SK-N-SH (cell line): ENCODE results near the gene ARHGEF17. TPM values are rescaled to one million over a fixed set of nuclear protein-coding genes. Genes with fewer than 3 reads are reported as not detected.

ENCODE experiments used
- CTCF ChIA-PET: fragments of 300-600, 350-600 bp; formaldehyde crosslinking; extraction: SDS; loops from one replicate; lab custom pipeline; 2021; lab: Yijun Ruan, JAX
- POLR2A ChIA-PET: fragments of 350-600 bp; sonication (Branson Sonifier 250); formaldehyde crosslinking; extraction: SDS; loops from one replicate; lab custom pipeline; 2020; ENCODE audit warnings: antibody characterized with exemption, inconsistent platforms; lab: Yijun Ruan, JAX
- DNase-seq: peaks from one replicate; pipeline ENCODE4 v3.0.0; 2012
- H2AFZ ChIP-seq: fragments of 200-600 bp; sonication (generic); 2 replicates; pipeline ENCODE4 v1.8.1; 2016; ENCODE audit warnings: antibody characterized with exemption, mild to moderate bottlenecking, low read depth
- H3F3A ChIP-seq: fragments of 200-600 bp; sonication (generic); replicated peaks from 2 replicates; pipeline ENCODE3; 2016; ENCODE audit warnings: antibody characterized with exemption, mild to moderate bottlenecking; ENCODE audit not compliant: insufficient read depth
- H3K27ac ChIP-seq, 2 experiments: fragments of 200-500 bp in 1 of 2; fragments of 200-600 bp in 1 of 2; sonication (Bioruptor generic) in 1 of 2; sonication (generic), shearing (Covaris generic) in 1 of 2; 2 replicates each; pipeline versions ENCODE4 v1.5.1 to v1.6.1; 2014 to 2016; ENCODE audit warnings: low read depth in 2 of 2, inconsistent platforms in 1 of 2, low read length in 1 of 2, mild to moderate bottlenecking in 1 of 2, mixed read lengths in 1 of 2
- H3K27me3 ChIP-seq: fragments of 200-600 bp; sonication (generic), shearing (Covaris generic); 2 replicates; pipeline ENCODE4 v1.6.1; 2016; ENCODE audit warnings: mixed run types; ENCODE audit not compliant: insufficient read depth
- H3K36me3 ChIP-seq, 2 experiments: fragments of 200-500 bp in 1 of 2; fragments of 200-600 bp in 1 of 2; sonication (Bioruptor generic) in 1 of 2; sonication (generic) in 1 of 2; replicated peaks in 1 of 2; 2 replicates each; pipeline versions ENCODE3 to v1.5.1; 2014 to 2016; ENCODE audit warnings: low read length in 1 of 2, mild to moderate bottlenecking in 1 of 2; ENCODE audit not compliant: insufficient read depth in 2 of 2, control insufficient read depth in 1 of 2
- H3K4me1 ChIP-seq, 2 experiments: fragments of 200-500 bp in 1 of 2; fragments of 200-600 bp in 1 of 2; sonication (Bioruptor generic) in 1 of 2; sonication (generic), shearing (Covaris generic) in 1 of 2; 2 replicates each; pipeline versions ENCODE4 v1.5.1 to v1.6.1; 2014 to 2016; ENCODE audit warnings: low read depth in 1 of 2, low read length in 1 of 2, mixed run types in 1 of 2; ENCODE audit not compliant: insufficient read depth in 2 of 2, control insufficient read depth in 1 of 2
- H3K4me2 ChIP-seq: fragments of 200-600 bp; sonication (generic), shearing (Covaris generic); 2 replicates; pipeline ENCODE4 v1.6.1; 2017; ENCODE audit warnings: mixed run types
- H3K4me3 ChIP-seq, 2 experiments: fragments of 200-500 bp in 1 of 2; fragments of 200-600 bp in 1 of 2; sonication (Bioruptor generic) in 1 of 2; sonication (generic), shearing (Covaris generic) in 1 of 2; 2 replicates each; pipeline versions ENCODE4 v1.5.1 to v1.8.1; 2014 to 2016; ENCODE audit warnings: low read depth in 2 of 2, inconsistent platforms in 1 of 2, low read length in 1 of 2, mild to moderate bottlenecking in 1 of 2, mixed read lengths in 1 of 2, moderate library complexity in 1 of 2
- H3K79me2 ChIP-seq: fragments of 200-600 bp; sonication (generic); 2 replicates; pipeline ENCODE4 v1.8.1; 2017; ENCODE audit warnings: mild to moderate bottlenecking; ENCODE audit not compliant: insufficient read depth
- H3K9ac ChIP-seq: fragments of 200-600 bp; sonication (generic); 2 replicates; pipeline ENCODE4 v1.6.1; 2017; ENCODE audit warnings: mixed run types
- H3K9me2 ChIP-seq: fragments of 200-600 bp; sonication (generic); 2 replicates; pipeline ENCODE4 v1.6.1; 2017; ENCODE audit warnings: mixed run types
- H3K9me3 ChIP-seq: fragments of 200-600 bp; sonication (generic); 2 replicates; pipeline ENCODE4 v1.6.1; 2017; ENCODE audit warnings: mixed run types, mild to moderate bottlenecking, moderate library complexity
- H4K20me1 ChIP-seq: fragments of 200-600 bp; sonication (generic); 2 replicates; pipeline ENCODE4 v1.6.1; 2017; ENCODE audit warnings: mild to moderate bottlenecking, mixed run types; ENCODE audit not compliant: insufficient read depth
- CHD2 ChIP-seq: fragments of 150-350 bp; IDR thresholded peaks from 2 replicates; pipeline ENCODE4 v1.6.1; 2018; ENCODE audit warnings: low read length; ENCODE audit not compliant: partially characterized antibody
- ELF1 ChIP-seq: IDR thresholded peaks from 2 replicates; pipeline ENCODE4 v1.4.0; 2012
- EP300 ChIP-seq, 2 experiments: IDR thresholded peaks; 2 replicates each; pipeline versions ENCODE4 v1.4.0 to v1.6.1; 2012; ENCODE audit warnings: borderline replicate concordance in 1 of 2, low read depth in 1 of 2, low read length in 1 of 2
- EZH2phosphoT487 ChIP-seq: fragments of 200-600 bp; sonication (generic); IDR thresholded peaks from 2 replicates; pipeline ENCODE4 v1.6.1; 2017; ENCODE audit warnings: low read depth, mixed run types, mild to moderate bottlenecking, antibody characterized with exemption, moderate library complexity, borderline replicate concordance
- FOSL2 ChIP-seq: IDR thresholded peaks from 2 replicates; pipeline ENCODE4 v1.4.0; 2012; ENCODE audit warnings: low read depth, mild to moderate bottlenecking, moderate library complexity, borderline replicate concordance
- GABPA ChIP-seq: IDR thresholded peaks from 2 replicates; pipeline ENCODE4 v1.4.0; 2012; ENCODE audit warnings: low read depth, mild to moderate bottlenecking
- GATA2 ChIP-seq: sonication (generic); formaldehyde crosslinking; IDR thresholded peaks from 2 replicates; pipeline ENCODE4 v1.5.0; 2020; ENCODE audit warnings: mild to moderate bottlenecking, missing genetic modification reagents
- JUND ChIP-seq: IDR thresholded peaks from 2 replicates; pipeline ENCODE4 v1.4.0; 2012
- MAX ChIP-seq: IDR thresholded peaks from 2 replicates; pipeline ENCODE4 v1.4.0; 2012; ENCODE audit warnings: low read depth
- NFIC ChIP-seq: IDR thresholded peaks from 2 replicates; pipeline ENCODE4 v1.4.0; 2012; ENCODE audit warnings: borderline replicate concordance
- PBX3 ChIP-seq: IDR thresholded peaks from 2 replicates; pipeline ENCODE4; 2012
- RAD21 ChIP-seq: IDR thresholded peaks from 2 replicates; pipeline ENCODE4 v1.6.1; 2012; ENCODE audit warnings: mild to moderate bottlenecking, low read length
- RCOR1 ChIP-seq: fragments of 150-350 bp; IDR thresholded peaks from 2 replicates; pipeline ENCODE4 v1.6.1; 2017; ENCODE audit warnings: antibody characterized with exemption, low read length
- REST ChIP-seq: IDR thresholded peaks from 2 replicates; pipeline ENCODE4 v1.6.1; 2012; ENCODE audit warnings: mild to moderate bottlenecking, low read depth, low read length, moderate library complexity
- RFX5 ChIP-seq: IDR thresholded peaks from 2 replicates; pipeline ENCODE4 v1.6.1; 2012; ENCODE audit warnings: mild to moderate bottlenecking, improper control_type of control experiment, low read length
- RXRA ChIP-seq: IDR thresholded peaks from 2 replicates; pipeline ENCODE4 v1.4.0; 2012; ENCODE audit warnings: low read depth, mild to moderate bottlenecking, borderline replicate concordance
- SMC3 ChIP-seq: IDR thresholded peaks from 2 replicates; pipeline ENCODE4 v1.6.1; 2012; ENCODE audit warnings: low read depth, low read length, improper control_type of control experiment
- TCF12 ChIP-seq: IDR thresholded peaks from 2 replicates; pipeline ENCODE4 v1.4.0; 2012
- TEAD4 ChIP-seq: IDR thresholded peaks from 2 replicates; pipeline ENCODE4 v1.4.0; 2012; ENCODE audit warnings: mild to moderate bottlenecking, borderline replicate concordance; ENCODE audit not compliant: insufficient read depth
- USF1 ChIP-seq: IDR thresholded peaks from 2 replicates; pipeline ENCODE4 v1.4.0; 2012; ENCODE audit warnings: low read depth, borderline replicate concordance
- USF2 ChIP-seq: fragments of 150-350 bp; IDR thresholded peaks from 2 replicates; pipeline ENCODE4 v1.6.1; 2017; ENCODE audit warnings: antibody characterized with exemption, low read length, low read depth, borderline replicate concordance
- YY1 ChIP-seq: IDR thresholded peaks from 2 replicates; pipeline ENCODE4 v1.4.0; 2012; ENCODE audit warnings: low read depth, mild to moderate bottlenecking
- WGBS: methylation state at CpG from one replicate; pipeline ENCODE4 v1.1.6; 2017; ENCODE audit warnings: low lambda C conversion rate; 5-methylcytosine and 5-hydroxymethylcytosine counted together
- polyA plus RNA-seq, 3 experiments: library from polyadenylated mRNA; depleted of rRNA; stranded (reverse); fragments of >200 nt; gene quantifications; 2 replicates each; pipeline ENCODE4 v1.2.3, GENCODE V29; 2012

ARHGEF17 gene
- polyA plus RNA-seq, 1 of the 3 experiments (the other 2 are of a cell fraction) = 45.9 TPM

GRCh38 chr11:73348838-73349237 is 40.8 kb downstream of the ARHGEF17 start:
- Histone ChIP-seq H3F3A (peaks cover 13% of the 10 kb centered on the region), H3K4me1 (peaks cover 0 to 15% of the 10 kb centered on the region in 2 experiments; a peak in 1 of 4 replicates), H3K36me3 (peaks cover 9 to 20% of the 10 kb centered on the region in 2 experiments), H3K27me3 (no peaks in the 10 kb centered on the region), H3K4me3 (no peak overlapping the region), H3K27ac (no peak overlapping the region), H3K9me2 (no peaks in the 10 kb centered on the region), H3K9me3 (no peaks in the 10 kb centered on the region), H3K79me2 (peaks cover 54% of the 10 kb centered on the region), H3K4me2 (no peak overlapping the region), H2AFZ (no peak overlapping the region), H4K20me1 (peaks cover 89% of the 10 kb centered on the region), H3K9ac (no peak overlapping the region)
- TF ChIP-seq MAX (no peak), EP300 (IDR thresholded peaks at IDR 0.05; ENCODE audit: borderline replicate concordance in 1 of 2, low read depth in 1 of 2, low read length in 1 of 2) (no peak), GATA2 (no peak)
- POLR2A ChIA-PET = no interaction called here
- CTCF ChIA-PET = interaction anchor here (1.1 to 13.9 kb wide), 8 partner anchors 12 to 313 kb away, joined by 3 to 313 read pairs (median 64); partner anchors contain the start of genes ARHGEF17 and RELT
- 89% methylated on average over 5 of the region's 5 CpGs for WGBS
- DNase-seq = no peak

- no peaks in the 10 kb centered on the region for H3K9me3 ChIP-seq
- no peak overlapping the region for H3K4me2 ChIP-seq
- peaks cover 0 to 7% of the 10 kb centered on the region in 2 experiments; a peak in 1 of 4 replicates for H3K4me1 ChIP-seq
- no peak overlapping the region for H3K9ac ChIP-seq
- ChIA-PET POLR2A (no interaction called here), CTCF (interaction anchor here (1.4 to 13.9 kb wide), 10 partner anchors 13 to 312 kb away, joined by 3 to 313 read pairs (median 54); partner anchors contain the start of genes ARHGEF17 and RELT)
- H3K9me2 ChIP-seq = no peaks in the 10 kb centered on the region
- peaks cover 11 to 23% of the 10 kb centered on the region in 2 experiments for H3K36me3 ChIP-seq
- H3K27me3 ChIP-seq = no peaks in the 10 kb centered on the region
- no peak overlapping the region for H3K27ac ChIP-seq
- H3K79me2 ChIP-seq = peaks cover 47% of the 10 kb centered on the region
- peaks cover 13% of the 10 kb centered on the region for H3F3A ChIP-seq
- DNase-seq = no peak
- no peak overlapping the region for H3K4me3 ChIP-seq
- TF ChIP-seq RAD21 (no peak), TEAD4 (no peak), RFX5 (no peak), RXRA (no peak), TCF12 (no peak), YY1 (no peak), USF1 (no peak), CHD2 (no peak), RCOR1 (no peak), SMC3 (no peak), EZH2phosphoT487 (no peak), USF2 (no peak), PBX3 (no peak), ELF1 (no peak), FOSL2 (no peak), NFIC (no peak), JUND (no peak), REST (no peak), GABPA (no peak)
- no peak overlapping the region for H2AFZ ChIP-seq
- 93% methylated on average over 5 of the region's 6 CpGs for WGBS
- peaks cover 84% of the 10 kb centered on the region for H4K20me1 ChIP-seq
Measured at GRCh38 chr11:73349633-73350032, 41.6 kb downstream of the ARHGEF17 start.
